HUES48 (cell line): ENCODE results near the gene SEC14L1.

ENCODE experiments used
- H3K27ac ChIP-seq: one replicate; pipeline ENCODE4 v1.7.0; 2013; ENCODE audit warnings: low read depth, low read length, inconsistent platforms
- H3K27me3 ChIP-seq: 2 replicates; pipeline ENCODE4 v1.6.1; 2013; ENCODE audit warnings: mild to moderate bottlenecking, low read length; ENCODE audit not compliant: control insufficient read depth, insufficient read depth
- H3K36me3 ChIP-seq: 2 replicates; pipeline ENCODE4 v1.6.1; 2013; ENCODE audit warnings: low read length; ENCODE audit not compliant: control insufficient read depth, insufficient read depth
- H3K4me1 ChIP-seq: 2 replicates; pipeline ENCODE4 v1.6.1; 2013; ENCODE audit warnings: mild to moderate bottlenecking, low read length; ENCODE audit not compliant: control insufficient read depth, insufficient read depth
- H3K4me3 ChIP-seq: 2 replicates; pipeline ENCODE4 v1.5.1; 2013; ENCODE audit warnings: mild to moderate bottlenecking, low read depth, low read length
- H3K9ac ChIP-seq: 2 replicates; pipeline ENCODE4 v1.6.1; 2013; ENCODE audit warnings: mild to moderate bottlenecking, low read depth, low read length, moderate library complexity
- H3K9me3 ChIP-seq: 2 replicates; pipeline ENCODE4 v1.6.1; 2013; ENCODE audit warnings: low read length; ENCODE audit not compliant: control insufficient read depth, insufficient read depth

The SEC14L1 gene

GRCh38 chr17:77257596-77258458 is 117.1 kb downstream of the SEC14L1 start:
- H3K4me3 ChIP-seq = no peak overlapping the region
- H3K4me1 ChIP-seq = peaks cover 4% of the 10 kb centered on the region; the same call in 1 of the 2 replicates
- H3K27ac ChIP-seq = no peak overlapping the region
- no peaks in the 10 kb centered on the region for H3K9me3 ChIP-seq
- H3K9ac ChIP-seq = no peak overlapping the region
- H3K36me3 ChIP-seq = no peaks in the 10 kb centered on the region
- H3K27me3 ChIP-seq = no peaks in the 10 kb centered on the region

- Histone ChIP-seq H3K9me3 (no peaks in the 10 kb centered on the region), H3K4me3 (no peak overlapping the region), H3K36me3 (no peaks in the 10 kb centered on the region), H3K4me1 (peaks cover 4% of the 10 kb centered on the region; the same call in 1 of the 2 replicates), H3K27ac (no peak overlapping the region), H3K9ac (no peak overlapping the region), H3K27me3 (no peaks in the 10 kb centered on the region)
Observed at GRCh38 chr17:77258638-77259037, 117.9 kb downstream of the SEC14L1 start.

- Histone ChIP-seq H3K4me3 (no peak overlapping the region), H3K36me3 (no peaks in the 10 kb centered on the region), H3K27ac (no peak overlapping the region), H3K27me3 (no peaks in the 10 kb centered on the region), H3K4me1 (peaks cover 8% of the 10 kb centered on the region), H3K9ac (no peak overlapping the region), H3K9me3 (no peaks in the 10 kb centered on the region)
Observed at GRCh38 chr17:77264617-77265230, 124.0 kb downstream of the SEC14L1 start.

- Histone ChIP-seq H3K36me3 (no peaks in the 10 kb centered on the region), H3K27me3 (no peaks in the 10 kb centered on the region), H3K27ac (no peak overlapping the region), H3K4me3 (no peak overlapping the region), H3K9ac (no peak overlapping the region), H3K4me1 (peaks cover 8% of the 10 kb centered on the region), H3K9me3 (no peaks in the 10 kb centered on the region)
Observed at GRCh38 chr17:77266213-77266612, 125.4 kb downstream of the SEC14L1 start.
